Skin of body (tissue), 2 donors: Measurements from ENCODE around the gene RIN3. TPM values are rescaled to one million over a fixed set of nuclear protein-coding genes. Genes with fewer than 3 reads are reported as not detected.
A peak's percentile ranks its signal among the peaks of the same experiment; 100 is the strongest.

ENCODE experiments used
- DNase-seq: peaks from one replicate; lab custom pipeline; 2025; lab: John Stamatoyannopoulos, UW
- total RNA-seq: library from RNA; depleted of rRNA; stranded (reverse); fragments of >200 nt; gene quantifications from one replicate; pipeline ENCODE4 v1.2.3, GENCODE V29; 2014

The RIN3 gene
- 8.2 TPM for total RNA-seq

DNA sequence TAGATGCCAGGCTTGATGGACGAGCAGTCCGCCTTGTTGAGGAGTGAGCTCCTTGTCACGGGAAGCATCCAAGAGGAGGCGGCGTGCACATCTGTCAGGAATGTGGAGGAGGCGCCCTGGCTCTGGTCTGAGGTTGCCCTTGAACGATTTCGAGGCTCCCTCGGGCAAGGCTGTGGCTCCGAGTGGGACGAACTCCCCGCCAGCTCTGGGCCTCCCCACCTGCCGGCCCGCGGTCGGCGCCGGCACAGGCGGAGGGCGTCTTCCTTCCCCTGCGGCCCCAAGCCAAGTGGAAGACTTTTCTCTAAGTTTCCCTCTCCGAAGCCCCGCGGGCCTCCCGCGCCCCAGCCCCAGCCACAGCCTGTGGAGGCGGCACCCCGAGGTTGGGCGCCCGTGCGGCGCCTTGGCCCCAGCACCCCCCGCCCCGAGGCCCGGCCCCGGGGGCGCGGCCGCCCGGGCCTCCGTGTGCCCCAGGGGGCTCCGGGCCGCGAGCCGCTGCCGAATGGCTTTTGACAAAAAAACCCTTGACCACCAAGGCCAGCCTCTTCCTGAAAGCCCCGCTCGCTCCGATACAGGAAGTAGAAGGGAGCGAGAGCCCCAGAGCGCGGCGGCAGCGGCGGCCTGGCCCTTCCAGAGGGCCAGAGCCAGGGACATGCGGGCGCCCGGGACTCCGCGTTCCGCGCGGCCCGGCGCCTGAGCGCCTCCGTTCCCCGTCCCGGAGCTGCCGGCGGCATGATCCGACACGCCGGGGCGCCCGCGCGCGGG, at the start of gene RIN3:
Gene RIN3, plus strand, starts transcription at position 578 of the 762 bp plus-strand sequence. Its CDS starts 152 bp downstream, at position 730.
- DNase-seq = peak; percentile 11

- no peak for DNase-seq
Observed at GRCh38 chr14:92464156-92464555, 49.4 kb upstream of the RIN3 start.

DNA sequence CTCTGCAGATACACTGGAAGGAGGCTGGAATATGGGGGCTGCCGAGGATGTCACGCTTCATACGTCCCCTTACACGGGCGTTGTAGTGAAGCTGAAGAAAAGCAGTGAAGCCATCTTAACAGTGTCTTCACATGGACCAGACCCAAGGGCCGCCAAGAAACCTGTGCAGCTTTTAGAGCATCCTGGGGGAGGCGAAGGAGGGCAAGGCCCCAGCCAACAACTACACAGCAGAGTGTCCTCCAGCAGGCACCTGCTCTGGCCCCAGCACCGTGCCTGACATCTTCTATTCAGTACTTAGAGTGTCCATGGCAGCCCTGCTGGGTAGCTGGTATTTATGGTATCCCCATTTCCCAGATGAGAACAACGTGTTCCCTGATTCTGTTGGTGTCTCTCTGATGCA, 48.9 kb upstream of the RIN3 start:
- DNase-seq = no peak

DNA sequence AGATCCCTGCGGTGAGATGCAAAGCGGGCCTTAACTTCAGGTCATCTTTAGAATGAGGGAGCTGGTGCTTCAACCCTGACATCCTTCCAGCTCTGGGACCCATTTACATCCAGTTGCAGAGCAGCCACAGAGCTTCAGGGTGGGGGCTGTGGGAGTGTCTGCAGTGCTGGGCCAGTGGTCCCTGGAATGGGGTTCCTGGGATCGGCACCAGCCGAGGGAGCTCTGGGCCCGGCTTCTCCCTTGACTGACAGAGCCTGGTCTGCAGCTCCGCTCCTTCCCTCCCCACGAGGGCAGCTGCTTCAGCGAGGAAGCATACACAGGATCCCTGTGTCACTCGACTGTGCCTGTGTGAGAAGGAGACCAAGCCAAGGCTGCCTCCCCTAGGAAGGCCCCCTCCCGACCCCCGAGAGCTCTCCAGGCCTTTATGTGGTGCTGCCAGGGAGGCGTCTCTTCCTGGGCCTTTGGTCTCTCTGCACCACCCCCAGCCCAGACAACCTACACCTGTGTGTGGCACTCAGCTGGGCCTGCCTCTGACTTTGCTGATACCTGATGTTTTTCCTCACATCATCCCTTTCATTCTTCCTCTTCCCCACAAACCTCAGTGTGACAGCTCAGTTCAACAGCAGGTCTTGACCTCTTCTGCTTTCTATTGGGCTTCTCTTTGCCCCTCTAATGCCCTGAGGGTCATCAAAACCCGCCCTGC, 48.1 kb upstream of the RIN3 start:
- DNase-seq = no peak

DNA sequence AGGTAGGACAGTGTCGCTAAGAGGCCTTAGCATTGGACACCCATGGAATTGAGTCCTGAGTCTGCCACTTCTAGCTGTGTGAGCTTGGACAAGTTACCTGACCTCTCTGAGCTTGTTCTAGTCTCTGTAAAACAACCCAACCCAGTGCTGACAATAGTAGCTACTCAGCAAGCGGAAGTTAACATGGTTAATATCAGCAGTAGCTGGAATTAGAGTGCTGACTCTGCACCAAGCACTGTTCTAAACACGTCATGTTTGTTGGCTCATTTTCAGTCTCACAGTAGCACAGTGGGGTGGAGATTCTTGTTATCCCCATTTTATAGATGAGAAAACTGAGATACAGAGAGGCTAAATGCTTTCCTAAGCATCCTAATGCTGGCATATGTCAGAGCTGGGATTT, 47.5 kb upstream of the RIN3 start:
- no peak for DNase-seq

DNA sequence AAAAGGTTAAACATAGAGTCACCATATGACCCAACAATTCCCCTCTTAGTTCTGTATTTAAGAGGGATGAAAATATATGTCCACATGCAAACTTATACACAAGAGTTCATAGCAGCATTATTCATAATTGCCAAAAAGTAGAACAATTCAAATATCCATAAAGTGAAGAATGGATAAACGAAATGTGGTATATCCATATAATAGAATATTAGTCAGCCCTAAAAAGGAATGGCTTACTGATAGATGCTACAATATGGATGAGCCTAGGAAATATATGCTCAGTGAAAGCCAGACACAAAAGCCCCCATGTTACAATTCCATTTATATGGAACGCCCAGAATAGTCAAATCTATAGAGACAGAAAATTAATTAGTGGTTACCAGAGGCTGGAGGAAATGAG, 44.1 kb upstream of the RIN3 start:
- no peak for DNase-seq

GRCh38 chr14:92470215-92470614, 43.4 kb upstream of the RIN3 start:
- DNase-seq = no peak

DNA sequence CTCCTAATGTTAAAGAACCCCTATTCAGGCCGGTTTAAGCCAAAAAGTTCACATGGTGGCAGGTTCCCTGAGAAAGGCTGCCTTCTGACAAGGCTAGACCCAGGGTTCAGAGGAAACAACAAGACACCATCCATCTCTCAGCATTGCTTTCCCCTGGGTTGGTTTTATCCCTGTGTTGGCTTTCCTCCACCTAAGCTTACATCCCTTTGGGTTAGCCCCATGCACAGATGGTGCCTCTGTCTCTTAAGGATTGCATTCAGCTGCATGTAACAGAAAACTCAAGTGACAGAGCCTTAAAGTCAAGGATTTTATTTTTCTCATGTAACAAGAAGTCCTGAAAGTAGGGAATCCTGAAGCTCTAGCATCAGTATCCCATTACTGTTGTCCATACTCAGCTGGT, 42.8 kb upstream of the RIN3 start:
- DNase-seq = no peak

- no peak for DNase-seq
Observed at GRCh38 chr14:92471919-92472318, 41.7 kb upstream of the RIN3 start.

DNA sequence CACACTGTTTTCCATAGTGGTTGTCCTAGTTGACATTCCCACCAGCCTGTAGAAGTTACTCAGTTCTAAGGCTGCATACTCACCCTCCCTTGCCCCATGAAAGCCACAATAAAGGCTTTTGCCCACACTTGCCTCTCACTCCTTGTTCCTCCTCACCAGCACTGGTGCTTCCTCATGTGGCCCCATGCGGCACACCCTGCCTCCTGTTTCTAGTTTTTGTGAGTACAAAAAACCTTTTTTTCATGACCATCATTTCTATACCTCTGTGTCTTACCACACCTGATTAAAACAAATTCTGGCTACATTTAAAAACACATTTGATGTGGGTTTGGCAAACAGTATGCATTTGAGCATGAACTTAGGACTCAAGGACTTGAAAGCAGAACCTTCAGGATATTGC, 40.7 kb upstream of the RIN3 start:
- DNase-seq = no peak

DNA sequence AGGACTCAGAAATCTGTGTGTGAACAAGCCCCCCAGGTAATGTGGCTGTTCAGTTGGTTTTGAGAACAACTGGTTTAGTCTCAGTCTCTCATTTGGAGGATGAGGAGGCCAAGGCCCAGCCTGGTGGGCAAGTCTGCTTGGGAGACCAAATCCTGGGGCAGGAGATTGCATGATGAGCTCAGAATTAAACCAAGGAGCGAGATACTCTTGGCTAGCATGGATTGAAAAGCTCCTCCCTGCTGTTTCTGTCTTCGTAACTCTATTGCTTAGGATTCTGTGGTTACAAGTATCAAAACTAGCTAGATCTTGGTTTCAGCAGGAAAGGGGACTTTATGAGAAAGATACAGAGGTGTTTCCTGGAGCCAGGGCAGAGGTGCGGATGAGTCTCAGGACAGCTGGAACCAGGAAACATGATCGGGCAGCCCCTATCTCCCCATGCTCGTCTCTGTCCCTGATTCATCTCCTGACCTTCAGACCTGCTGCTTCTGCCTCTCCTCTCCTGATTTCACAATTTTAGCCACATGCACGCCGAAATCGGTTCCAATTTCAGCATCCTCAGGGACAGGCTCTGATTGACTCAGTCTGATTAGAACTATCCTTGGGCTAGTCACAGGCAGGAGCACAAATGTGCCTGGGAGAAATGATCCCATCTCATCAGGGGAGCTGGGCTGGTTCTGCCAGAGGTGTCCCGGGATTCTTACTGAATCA, 40.2 kb upstream of the RIN3 start:
- no peak for DNase-seq

DNA sequence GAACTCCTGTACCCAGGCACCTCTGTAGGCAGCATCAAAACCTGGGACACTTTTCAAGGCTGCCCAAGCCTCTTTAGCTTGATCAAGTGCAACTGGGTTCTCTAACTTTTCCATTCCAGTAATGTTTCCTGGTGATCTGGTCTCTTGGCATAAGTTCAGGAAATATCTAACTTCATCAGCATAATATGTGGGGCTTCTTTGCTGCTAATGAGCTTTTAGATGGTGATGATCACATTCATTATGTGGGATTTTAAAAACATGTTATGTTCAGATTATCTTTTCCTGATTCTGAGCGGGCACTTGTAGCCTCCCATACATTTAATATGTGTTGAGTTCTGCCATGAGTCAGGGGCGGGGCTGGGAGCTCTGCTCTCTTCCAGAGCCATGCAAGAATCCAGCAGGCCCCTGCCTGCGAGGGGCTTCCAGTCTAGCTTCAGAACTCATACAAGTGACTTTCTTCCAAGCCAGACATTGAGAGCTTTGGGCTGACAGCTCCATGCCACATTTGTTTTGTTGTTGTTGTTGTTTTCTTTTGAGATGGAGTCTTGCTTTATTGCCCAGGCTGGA, 39.5 kb upstream of the RIN3 start:
- DNase-seq = peak; percentile 43

- no peak for DNase-seq
Observed at GRCh38 chr14:92475037-92475436, 38.5 kb upstream of the RIN3 start.

DNA sequence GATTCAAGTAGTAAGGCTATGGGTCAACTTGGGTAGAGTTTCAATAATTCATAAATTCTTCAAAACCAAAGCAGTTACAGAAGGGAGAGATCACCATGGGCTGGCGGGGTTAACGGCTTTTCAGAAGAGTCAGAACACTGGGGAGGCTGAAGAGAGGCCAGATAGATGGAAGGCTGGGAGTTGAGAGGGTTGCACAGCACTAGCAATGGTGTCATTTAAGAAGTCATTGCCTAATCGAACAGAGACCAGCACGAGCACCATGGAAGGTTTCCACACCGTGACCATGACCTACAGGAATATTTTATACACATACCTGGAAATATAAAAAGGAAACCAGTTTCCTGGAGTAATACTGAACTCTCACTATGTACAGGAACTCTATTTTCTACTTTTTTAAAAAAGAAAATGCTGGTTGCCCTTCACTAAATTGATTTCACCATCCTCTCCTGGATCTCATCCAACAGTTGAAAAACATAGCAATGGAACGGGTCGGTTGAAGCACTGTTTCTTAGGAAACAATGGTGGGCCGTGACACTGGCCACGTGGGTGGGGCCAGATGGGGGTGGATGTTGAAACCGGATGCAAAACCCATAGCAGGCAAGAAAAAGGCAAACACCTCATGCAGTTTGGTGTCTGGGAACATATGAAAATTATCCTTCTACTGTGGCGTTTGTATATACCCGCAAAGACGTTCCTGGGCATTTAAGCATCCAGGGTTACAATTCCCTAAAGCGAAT, 38.0 kb upstream of the RIN3 start:
- no peak for DNase-seq

DNA sequence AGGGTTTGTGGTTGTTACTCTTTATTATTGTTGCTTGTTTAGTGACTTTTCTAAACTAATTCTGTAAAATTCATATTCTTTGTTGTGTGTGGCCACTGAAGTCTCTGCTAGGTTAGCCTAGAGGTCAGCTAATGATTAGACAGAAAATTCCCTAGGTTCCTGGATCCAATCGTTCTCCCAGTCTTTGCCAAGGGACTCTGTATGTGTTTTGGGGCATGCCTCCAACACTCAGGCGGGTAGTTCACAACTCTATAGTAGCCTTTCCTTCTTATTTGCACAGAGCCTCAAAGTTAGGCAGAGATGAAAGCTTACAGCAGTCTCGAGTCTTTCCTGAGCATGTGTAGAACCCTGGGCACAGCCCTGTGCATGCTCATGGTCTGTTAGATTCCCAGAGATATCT, 32.7 kb upstream of the RIN3 start:
- no peak for DNase-seq

DNA sequence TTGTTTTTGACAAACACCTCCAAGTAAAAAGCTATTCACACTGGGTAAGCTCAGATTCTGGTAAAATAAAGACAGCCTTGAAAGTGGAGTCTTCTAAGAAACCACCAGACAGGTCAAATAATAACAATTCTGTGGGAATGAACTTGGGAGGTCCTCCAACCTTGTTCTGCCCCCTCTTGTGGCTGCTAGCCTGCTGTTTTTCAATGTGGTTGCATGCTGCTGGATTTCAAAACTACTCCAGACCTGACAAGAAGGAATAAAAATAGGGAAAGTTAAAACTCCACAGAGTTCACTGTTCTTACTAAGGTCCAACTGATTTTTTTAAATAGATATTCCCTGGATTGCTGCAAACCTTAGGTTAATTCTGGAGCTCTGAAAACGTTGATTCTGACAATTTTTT, 32.2 kb upstream of the RIN3 start:
- DNase-seq = no peak

GRCh38 chr14:92481811-92482555, 31.6 kb upstream of the RIN3 start:
- DNase-seq = no peak

GRCh38 chr14:92482621-92483319, 30.8 kb upstream of the RIN3 start:
- DNase-seq = no peak

DNA sequence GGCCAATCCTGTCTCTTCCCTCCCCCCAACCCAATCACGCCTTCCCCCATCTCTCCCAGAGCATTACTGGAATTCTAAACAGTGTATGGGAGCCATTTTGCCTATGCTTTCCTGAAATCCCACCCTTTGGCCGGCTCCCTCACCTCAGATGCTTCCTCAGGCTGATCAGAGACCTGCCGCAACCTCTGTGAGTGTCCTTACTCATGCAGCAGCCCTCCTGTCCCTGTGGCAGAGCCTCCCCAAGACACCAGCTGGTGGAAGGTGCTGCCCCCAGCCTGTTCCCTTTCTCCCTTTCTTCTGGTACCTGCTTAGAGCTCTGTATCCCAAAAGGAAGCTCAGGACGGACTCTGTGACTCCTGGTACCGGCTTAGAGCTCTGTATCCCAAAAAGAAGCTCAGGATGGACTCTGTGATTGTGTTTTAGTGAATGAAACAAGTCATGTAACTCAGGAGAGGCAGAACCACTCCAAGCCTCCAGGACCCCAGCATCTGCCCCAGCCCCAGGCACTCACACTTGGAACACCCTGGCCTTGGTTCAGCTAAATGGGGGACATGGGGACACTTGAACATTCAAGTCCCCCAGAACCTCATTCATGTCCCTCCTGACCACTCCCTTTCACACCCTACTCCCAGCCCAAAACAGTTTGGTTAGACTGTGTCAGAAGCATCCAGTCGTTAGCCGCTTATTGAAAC, 29.3 kb upstream of the RIN3 start:
- no peak for DNase-seq
